Osteoblast (primary cell): ENCODE results near the gene DEF6. TPM values are rescaled to one million over a fixed set of nuclear protein-coding genes. Genes with fewer than 3 reads are reported as not detected.

Source experiments
- DNase-seq: peaks from one replicate; pipeline ENCODE4 v3.0.0; 2011; ENCODE audit warnings: low spot score, mixed read lengths; ENCODE audit not compliant: insufficient read length; ENCODE audit errors: missing footprints
- H2AFZ ChIP-seq: 2 replicates; pipeline ENCODE4 v1.6.0; 2011; ENCODE audit warnings: mild to moderate bottlenecking, low read length
- H3K27ac ChIP-seq: 2 replicates; pipeline ENCODE4 v1.5.1; 2011; ENCODE audit warnings: mild to moderate bottlenecking, low read depth, low read length, moderate library complexity
- H3K27me3 ChIP-seq: 2 replicates; pipeline ENCODE4 v1.6.0; 2012; ENCODE audit warnings: mild to moderate bottlenecking, control low read depth, inconsistent platforms, low read length, moderate library complexity; ENCODE audit not compliant: insufficient read depth
- H3K36me3 ChIP-seq: 2 replicates; pipeline ENCODE4 v1.5.1; 2011; ENCODE audit warnings: mild to moderate bottlenecking, low read length, control low read depth, moderate library complexity; ENCODE audit not compliant: insufficient read depth
- H3K4me1 ChIP-seq: 2 replicates; pipeline ENCODE4 v1.5.1; 2011; ENCODE audit warnings: mild to moderate bottlenecking, low read length, control low read depth, moderate library complexity; ENCODE audit not compliant: insufficient read depth
- H3K4me2 ChIP-seq: 2 replicates; pipeline ENCODE4 v1.6.0; 2011; ENCODE audit warnings: mild to moderate bottlenecking, low read length; ENCODE audit not compliant: insufficient read depth
- H3K4me3 ChIP-seq: fragments of 200-600 bp; sonication (generic); 3 replicates; pipeline ENCODE4 v1.5.1; 2012; ENCODE audit warnings: mild to moderate bottlenecking, low read length, inconsistent platforms; ENCODE audit not compliant: insufficient read depth
- H3K79me2 ChIP-seq: 2 replicates; pipeline ENCODE4 v1.6.0; 2012; ENCODE audit warnings: mild to moderate bottlenecking, low read length, control low read depth, inconsistent platforms; ENCODE audit not compliant: insufficient read depth
- H3K9me3 ChIP-seq: 2 replicates; pipeline ENCODE4 v1.5.1; 2011; ENCODE audit warnings: low read depth, low read length, control low read depth
- H4K20me1 ChIP-seq: 2 replicates; pipeline ENCODE4 v1.6.0; 2012; ENCODE audit warnings: mild to moderate bottlenecking, low read length, control low read depth; ENCODE audit not compliant: insufficient read depth
- total RNA-seq: library from RNA; depleted of rRNA; stranded (reverse); fragments of >200 nt; gene quantifications from 2 replicates; pipeline ENCODE4 v1.2.3, GENCODE V29; 2012
- TF ChIP-seq, protein P1 (sequence below): IDR thresholded peaks from 2 replicates; pipeline ENCODE4 v1.5.1; 2011; ENCODE audit warnings: mild to moderate bottlenecking, low read depth, low read length, moderate library complexity; ENCODE audit errors: extremely low read depth

Gene DEF6
- total RNA-seq, 1 donor, result 0.72 TPM

DNA sequence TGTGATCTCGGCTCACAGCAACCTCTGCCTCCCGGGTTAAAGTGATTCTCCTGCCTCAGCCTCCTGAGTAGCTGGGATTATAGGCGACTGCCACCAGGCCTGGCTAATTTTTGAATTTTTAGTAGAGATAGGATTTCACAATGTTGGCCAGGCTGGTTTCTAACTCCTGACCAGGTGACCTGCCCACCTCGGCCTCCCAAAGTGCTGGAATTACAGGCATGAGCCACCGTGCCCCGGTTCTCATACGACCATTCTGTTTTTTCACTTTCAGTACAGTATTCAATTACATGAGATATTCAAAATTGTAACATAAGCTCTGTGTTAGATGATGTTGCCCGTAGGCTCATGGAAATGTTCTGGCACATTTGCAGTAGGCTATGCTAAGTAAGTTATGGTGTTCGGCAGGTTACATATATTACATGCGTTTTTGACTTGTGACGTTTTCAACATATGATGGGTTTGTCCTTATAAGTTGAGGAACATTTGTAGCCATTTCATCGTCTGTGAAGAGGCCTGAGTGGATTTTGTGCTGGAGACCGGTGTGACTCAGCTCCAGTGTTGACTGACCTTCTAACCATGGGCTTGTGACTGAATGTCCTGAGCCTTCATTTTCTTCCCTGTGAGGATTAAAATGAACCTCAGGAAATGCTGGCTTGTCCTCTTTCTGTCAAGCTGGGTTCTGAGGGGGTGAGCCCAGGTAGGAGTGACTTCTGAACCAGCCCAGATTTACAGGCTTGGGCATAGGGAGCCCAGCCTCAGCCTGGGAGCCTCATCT lies 56.9 kb downstream of the DEF6 start:
- H3K27me3 ChIP-seq, result no peaks in the 10 kb centered on the region
- DNase-seq, result peak; percentile 76
- peak overlapping the region; percentile 77 for H3K27ac ChIP-seq
- no peak overlapping the region for H3K4me2 ChIP-seq
- H3K36me3 ChIP-seq, result peaks cover 71% of the 10 kb centered on the region
- peaks cover 23% of the 10 kb centered on the region for H3K4me1 ChIP-seq
- TF ChIP-seq, protein P1, sequence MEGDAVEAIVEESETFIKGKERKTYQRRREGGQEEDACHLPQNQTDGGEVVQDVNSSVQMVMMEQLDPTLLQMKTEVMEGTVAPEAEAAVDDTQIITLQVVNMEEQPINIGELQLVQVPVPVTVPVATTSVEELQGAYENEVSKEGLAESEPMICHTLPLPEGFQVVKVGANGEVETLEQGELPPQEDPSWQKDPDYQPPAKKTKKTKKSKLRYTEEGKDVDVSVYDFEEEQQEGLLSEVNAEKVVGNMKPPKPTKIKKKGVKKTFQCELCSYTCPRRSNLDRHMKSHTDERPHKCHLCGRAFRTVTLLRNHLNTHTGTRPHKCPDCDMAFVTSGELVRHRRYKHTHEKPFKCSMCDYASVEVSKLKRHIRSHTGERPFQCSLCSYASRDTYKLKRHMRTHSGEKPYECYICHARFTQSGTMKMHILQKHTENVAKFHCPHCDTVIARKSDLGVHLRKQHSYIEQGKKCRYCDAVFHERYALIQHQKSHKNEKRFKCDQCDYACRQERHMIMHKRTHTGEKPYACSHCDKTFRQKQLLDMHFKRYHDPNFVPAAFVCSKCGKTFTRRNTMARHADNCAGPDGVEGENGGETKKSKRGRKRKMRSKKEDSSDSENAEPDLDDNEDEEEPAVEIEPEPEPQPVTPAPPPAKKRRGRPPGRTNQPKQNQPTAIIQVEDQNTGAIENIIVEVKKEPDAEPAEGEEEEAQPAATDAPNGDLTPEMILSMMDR, result no peak
- no peaks in the 10 kb centered on the region for H3K9me3 ChIP-seq
- no peak overlapping the region for H2AFZ ChIP-seq
- H3K79me2 ChIP-seq, result peaks cover 92% of the 10 kb centered on the region
- peaks cover 3% of the 10 kb centered on the region for H4K20me1 ChIP-seq
- no peak overlapping the region for H3K4me3 ChIP-seq

GRCh38 chr6:35356391-35356790 lies 58.8 kb downstream of the DEF6 start:
- Histone ChIP-seq H3K9me3 (no peaks in the 10 kb centered on the region), H3K4me3 (no peak overlapping the region), H3K4me2 (no peak overlapping the region), H4K20me1 (peaks cover 5% of the 10 kb centered on the region), H3K27me3 (no peaks in the 10 kb centered on the region), H2AFZ (no peak overlapping the region), H3K4me1 (peaks cover 38% of the 10 kb centered on the region), H3K27ac (no peak overlapping the region), H3K79me2 (peaks cover 91% of the 10 kb centered on the region), H3K36me3 (peaks cover 71% of the 10 kb centered on the region)
- TF ChIP-seq, protein P1, result no peak
- peak; percentile 61 for DNase-seq

GRCh38 chr6:35357677-35358076 lies 60.1 kb downstream of the DEF6 start:
- H3K9me3 ChIP-seq, result no peaks in the 10 kb centered on the region
- H3K27me3 ChIP-seq, result no peaks in the 10 kb centered on the region
- H3K4me3 ChIP-seq, result no peak overlapping the region
- no peak overlapping the region for H2AFZ ChIP-seq
- H3K4me1 ChIP-seq, result peaks cover 39% of the 10 kb centered on the region
- no peak for DNase-seq
- H3K27ac ChIP-seq, result peak overlapping the region; percentile 87
- H3K79me2 ChIP-seq, result peaks cover 92% of the 10 kb centered on the region
- TF ChIP-seq, protein P1, result no peak
- peaks cover 5% of the 10 kb centered on the region for H4K20me1 ChIP-seq
- no peak overlapping the region for H3K4me2 ChIP-seq
- peaks cover 63% of the 10 kb centered on the region for H3K36me3 ChIP-seq

DNA sequence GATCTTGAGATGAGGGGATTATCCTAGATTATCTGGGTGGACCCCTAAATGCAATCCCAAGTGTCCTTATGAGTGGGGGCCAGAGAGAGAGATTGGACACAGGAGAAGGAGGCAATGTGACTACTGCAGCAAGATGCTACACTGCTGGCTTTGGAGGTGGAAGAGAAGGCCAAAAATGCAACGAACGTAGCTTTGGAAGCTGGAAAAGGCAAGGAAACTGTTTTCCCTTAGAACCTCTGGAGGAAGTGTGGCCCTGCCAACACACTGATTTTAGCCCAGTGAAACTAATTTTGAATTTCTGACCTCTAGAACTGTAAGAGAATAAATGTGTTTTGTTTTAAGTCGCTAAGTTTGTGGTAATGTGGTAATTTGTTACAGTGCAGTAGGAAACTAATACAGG lies 60.5 kb downstream of the DEF6 start:
- H3K4me1 ChIP-seq, result peaks cover 43% of the 10 kb centered on the region
- H3K79me2 ChIP-seq, result peaks cover 92% of the 10 kb centered on the region
- peaks cover 5% of the 10 kb centered on the region for H4K20me1 ChIP-seq
- no peaks in the 10 kb centered on the region for H3K27me3 ChIP-seq
- peak overlapping the region; percentile 87 for H3K27ac ChIP-seq
- H3K36me3 ChIP-seq, result peaks cover 60% of the 10 kb centered on the region
- no peak overlapping the region for H3K4me3 ChIP-seq
- no peak overlapping the region for H2AFZ ChIP-seq
- no peak for DNase-seq
- H3K9me3 ChIP-seq, result no peaks in the 10 kb centered on the region
- H3K4me2 ChIP-seq, result no peak overlapping the region
- TF ChIP-seq, protein P1, result no peak
